Endometrial microvascular endothelial cells (primary cell): ENCODE results near the gene MEIS3. TPM values are rescaled to one million over a fixed set of nuclear protein-coding genes. Genes with fewer than 3 reads are reported as not detected.
"Not testable (repeated sequence)": the region's sequence is repeated elsewhere in the genome, so short reads cannot be mapped to it uniquely, and the experiment has no call there.

Experiments used
- in situ Hi-C: cut with HindIII; loops from 2 replicates; pipeline ENCODE4 v1.10.0; 2017; ENCODE audit warnings: low sequenced_read_pairs, low pct_unique_long_range_greater_than_20kb; ENCODE audit errors: inconsistent ontology term
- total RNA-seq: library from RNA; depleted of rRNA; stranded (reverse); fragments of >200 nt; gene quantifications from one replicate; pipeline ENCODE4 v1.2.3, GENCODE V29; 2015; ENCODE audit errors: inconsistent ontology term

MEIS3 gene
- total RNA-seq, 1 donor from 2014 or later: not detected

- in situ Hi-C loops: no loop called here
Observed at GRCh38 chr19:47419789-47420188, 462 bp upstream of the MEIS3 start.

GRCh38 chr19:47418692-47419029, 666 bp downstream of the MEIS3 start:
- in situ Hi-C loops: no loop called here

GRCh38 chr19:47417746-47418691, 1.3 kb downstream of the MEIS3 start:
- in situ Hi-C loops: no loop called here

- in situ Hi-C loops: no loop called here
Observed at GRCh38 chr19:47417107-47417745, 2.1 kb downstream of the MEIS3 start.

GRCh38 chr19:47416643-47416985, 2.7 kb downstream of the MEIS3 start:
- in situ Hi-C loops: no loop called here

GRCh38 chr19:47415953-47416642, 3.2 kb downstream of the MEIS3 start:
- in situ Hi-C loops: no loop called here

GRCh38 chr19:47414469-47414868, 4.9 kb downstream of the MEIS3 start:
- in situ Hi-C loops: no loop called here

GRCh38 chr19:47413941-47414340, 5.4 kb downstream of the MEIS3 start:
- in situ Hi-C loops: no loop called here

- in situ Hi-C loops: not testable (repeated sequence)
Observed at GRCh38 chr19:47411696-47412095, 7.6 kb downstream of the MEIS3 start.

GRCh38 chr19:47411101-47411500, 8.2 kb downstream of the MEIS3 start:
- in situ Hi-C loops: no loop called here

GRCh38 chr19:47408156-47408938, 11.0 kb downstream of the MEIS3 start:
- in situ Hi-C loops: no loop called here

- in situ Hi-C loops: no loop called here
Observed at GRCh38 chr19:47407417-47407774, 11.9 kb downstream of the MEIS3 start.

- in situ Hi-C loops: no loop called here
Observed at GRCh38 chr19:47406711-47407416, 12.5 kb downstream of the MEIS3 start.

- in situ Hi-C loops: no loop called here
Observed at GRCh38 chr19:47405854-47406417, 13.4 kb downstream of the MEIS3 start.

- in situ Hi-C loops: no loop called here
Observed at GRCh38 chr19:47405197-47405550, 14.2 kb downstream of the MEIS3 start.

GRCh38 chr19:47404334-47405196, 14.8 kb downstream of the MEIS3 start:
- in situ Hi-C loops: no loop called here

- in situ Hi-C loops: no loop called here
Observed at GRCh38 chr19:47402504-47402903, 16.8 kb downstream of the MEIS3 start.
